Fibroblast of skin of abdomen (primary cell): ENCODE measurements around the gene IDUA. TPM values are rescaled to one million over a fixed set of nuclear protein-coding genes. Genes with fewer than 3 reads are reported as not detected.
"Not testable (repeated sequence)": the region's sequence is repeated elsewhere in the genome, so short reads cannot be mapped to it uniquely, and the experiment has no call there.

ENCODE experiments used
- DNase-seq: peaks from one replicate; pipeline ENCODE4 v3.0.0-alpha.2; 2013
- polyA plus RNA-seq, 2 experiments: library from polyadenylated mRNA; unstranded; fragments of 120-200 nt; gene quantifications; one replicate each; pipeline ENCODE4 v1.2.1, GENCODE V29; 2013; ENCODE audit not compliant: insufficient read length in 2 of 2

The IDUA gene
- 13.9 TPM for polyA plus RNA-seq (2013, experiment 1 of 2; ENCODE audit: insufficient read length)
- polyA plus RNA-seq (2013, experiment 2 of 2; ENCODE audit: insufficient read length), result 16.4 TPM

DNA sequence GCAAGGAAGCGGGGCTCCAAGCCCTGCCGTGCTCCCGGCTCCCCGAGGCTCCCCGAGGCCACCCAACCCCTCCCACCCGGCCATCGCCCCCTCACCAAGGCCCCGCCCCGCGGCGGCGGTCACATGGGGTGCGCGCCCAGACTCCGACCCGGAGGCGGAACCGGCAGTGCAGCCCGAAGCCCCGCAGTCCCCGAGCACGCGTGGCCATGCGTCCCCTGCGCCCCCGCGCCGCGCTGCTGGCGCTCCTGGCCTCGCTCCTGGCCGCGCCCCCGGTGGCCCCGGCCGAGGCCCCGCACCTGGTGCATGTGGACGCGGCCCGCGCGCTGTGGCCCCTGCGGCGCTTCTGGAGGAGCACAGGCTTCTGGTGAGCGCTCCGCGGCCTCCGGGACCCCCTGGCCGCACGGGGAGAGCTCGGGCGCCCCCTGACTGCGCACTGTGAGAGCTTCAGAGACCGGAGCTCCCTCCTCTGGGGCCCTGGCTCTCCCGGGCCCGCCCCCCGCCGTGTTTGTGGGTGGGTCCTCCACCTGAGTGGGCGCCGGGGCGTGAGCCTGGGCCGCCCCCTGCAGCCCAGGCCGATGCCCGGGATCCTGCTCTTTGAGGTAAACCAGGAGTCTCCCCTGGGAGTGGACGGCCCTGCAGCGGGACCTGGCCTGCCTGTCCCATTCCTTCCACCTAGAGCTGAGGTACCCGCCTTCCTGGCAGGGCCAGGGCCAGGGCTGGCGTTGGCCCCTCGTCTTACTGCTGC, at the start of gene IDUA:
Gene IDUA, plus strand, starts transcription at position 166 of the 745 bp plus-strand sequence. Its CDS starts 41 bp downstream, at position 207.
- DNase-seq, result peak; percentile 65

DNA sequence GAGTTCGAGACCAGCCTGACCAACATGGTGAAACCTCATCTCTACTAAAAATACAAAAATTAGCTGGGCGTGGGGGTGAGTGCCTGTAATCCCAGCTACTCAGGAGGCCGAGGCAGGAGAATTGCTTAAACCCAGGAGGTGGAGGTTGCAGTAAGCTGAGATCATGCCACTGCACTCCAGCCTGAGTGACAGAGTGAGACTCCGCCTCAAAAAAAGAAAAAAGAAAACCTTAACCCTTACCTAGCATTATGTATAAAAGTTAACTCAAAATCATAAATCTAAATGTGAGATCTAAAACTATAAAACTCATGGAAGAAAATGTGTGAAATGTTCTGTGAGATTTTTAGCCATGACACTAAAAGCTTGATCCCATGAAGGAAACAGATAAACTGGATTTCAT, 47.3 kb upstream of the IDUA start:
- not testable (repeated sequence) for DNase-seq

DNA sequence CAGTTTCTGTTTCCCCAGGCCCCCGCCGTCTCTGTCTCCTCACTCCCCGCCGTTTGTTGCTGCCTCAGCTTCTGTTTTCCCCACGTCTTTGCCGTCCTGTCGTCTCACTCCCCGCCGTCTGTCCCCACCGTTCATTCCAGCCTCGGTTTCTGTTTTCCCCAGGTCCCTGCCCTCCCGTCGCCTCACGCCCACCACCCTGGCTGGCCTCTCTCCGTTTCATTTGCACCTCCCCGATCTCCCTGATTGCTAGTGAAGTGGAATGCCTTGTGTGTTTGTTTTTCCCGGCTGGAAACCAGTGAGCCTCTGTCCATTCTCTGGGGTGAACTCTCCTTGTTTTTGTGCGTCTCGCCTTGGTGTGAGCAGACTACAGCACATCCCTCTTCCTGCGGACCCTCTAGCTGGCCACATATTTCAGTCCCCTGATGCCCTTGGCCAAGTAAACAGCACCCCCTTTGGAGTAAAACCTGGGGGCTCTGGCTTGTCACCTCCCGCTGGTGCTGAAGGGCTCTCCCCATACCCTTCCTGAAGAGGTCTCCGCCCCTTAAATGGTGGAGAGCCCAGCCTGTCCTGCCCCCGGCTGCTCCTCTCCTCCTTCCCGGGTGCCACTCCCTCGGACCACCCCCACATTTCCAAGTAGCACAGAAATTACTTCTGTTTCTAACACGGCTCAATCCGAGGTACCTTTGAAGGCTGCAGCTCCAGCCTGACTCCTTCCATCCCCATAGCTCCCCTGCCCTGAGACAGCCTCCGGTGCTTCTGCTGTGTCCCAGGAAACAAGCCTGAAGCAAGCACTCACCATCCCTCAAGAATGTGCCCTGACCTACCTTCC, 41.4 kb upstream of the IDUA start:
- no peak for DNase-seq

DNA sequence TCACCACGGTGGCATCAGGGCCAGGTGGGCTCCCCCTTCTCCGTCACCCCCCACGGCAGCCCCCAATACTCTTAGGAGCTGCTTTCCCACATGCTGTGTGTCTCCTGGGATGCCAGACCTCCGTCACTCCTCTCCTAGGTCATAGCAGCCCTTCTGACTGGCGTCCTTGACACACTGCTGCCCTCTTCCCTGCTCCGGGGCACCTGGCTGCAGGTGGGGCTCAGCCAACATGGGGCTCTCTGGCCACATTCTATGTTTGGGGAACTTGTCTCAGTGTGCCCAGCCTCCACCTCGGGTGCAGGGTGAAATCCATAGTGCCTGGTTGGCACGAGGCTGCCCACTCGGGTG, 40.8 kb upstream of the IDUA start:
- DNase-seq, result no peak

DNA sequence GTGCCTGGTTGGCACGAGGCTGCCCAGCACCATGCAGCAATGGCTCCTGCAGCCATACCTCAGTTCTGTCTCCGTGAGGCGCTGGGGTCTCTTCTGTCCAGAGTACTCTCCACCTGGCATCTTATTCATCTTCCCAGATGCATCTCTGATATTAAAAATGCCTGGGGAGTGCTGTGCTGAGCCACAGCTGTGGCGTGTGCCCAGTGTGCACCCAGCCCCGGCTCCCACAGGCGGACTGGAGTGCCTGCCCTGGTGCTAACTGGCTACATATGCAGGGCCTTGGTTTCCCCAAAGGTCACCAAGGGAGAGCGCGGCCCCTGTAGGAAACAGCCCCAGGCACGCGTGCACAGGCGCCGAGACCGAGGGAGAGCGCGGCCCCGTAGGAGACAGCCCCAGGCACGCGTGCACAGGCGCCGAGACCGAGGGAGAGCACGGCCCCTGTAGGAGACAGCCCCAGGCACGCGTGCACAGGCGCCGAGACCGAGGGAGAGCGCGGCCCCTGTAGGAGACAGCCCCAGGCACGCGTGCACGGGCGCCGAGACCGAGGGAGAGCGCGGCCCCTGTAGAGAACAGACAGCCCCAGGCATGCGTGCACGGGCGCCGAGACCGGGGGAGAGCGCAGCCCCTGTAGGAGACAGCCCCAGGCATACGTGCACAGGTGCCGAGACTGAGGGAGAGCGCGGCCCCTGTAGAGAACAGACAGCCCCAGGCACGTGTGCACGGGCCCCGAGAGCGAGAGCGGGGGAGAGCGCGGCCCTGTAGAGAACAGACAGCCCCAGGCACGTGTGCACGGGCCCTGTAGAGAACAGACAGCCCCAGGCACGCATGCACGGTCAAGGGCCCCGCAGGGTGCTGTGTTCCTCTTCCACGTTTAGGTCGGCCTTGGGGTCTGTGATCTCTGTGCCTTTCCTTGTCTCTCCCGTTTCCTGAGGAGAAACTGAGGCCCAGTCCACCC, 40.0 kb upstream of the IDUA start:
- DNase-seq, result no peak

DNA sequence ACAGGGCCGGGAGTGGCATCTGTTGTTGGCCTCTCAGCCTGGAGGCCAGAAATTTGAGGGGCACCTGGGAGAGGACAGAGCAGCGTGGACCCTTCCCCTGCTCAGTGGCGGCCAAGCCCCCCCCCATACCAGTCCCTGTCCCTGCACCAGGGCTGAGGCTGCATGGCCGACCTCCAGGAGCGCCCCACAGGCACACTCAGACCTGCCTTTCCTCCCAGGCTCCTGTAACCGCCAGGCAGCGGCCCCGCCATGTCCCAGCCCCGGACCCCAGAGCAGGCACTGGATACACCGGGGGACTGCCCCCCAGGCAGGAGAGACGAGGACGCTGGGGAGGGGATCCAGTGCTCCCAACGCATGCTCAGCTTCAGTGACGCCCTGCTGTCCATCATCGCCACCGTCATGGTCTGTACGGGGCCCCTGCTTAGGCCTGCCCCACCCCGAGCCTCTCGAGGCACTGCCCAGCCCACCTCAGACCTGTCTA, 39.3 kb upstream of the IDUA start:
- no peak for DNase-seq

DNA sequence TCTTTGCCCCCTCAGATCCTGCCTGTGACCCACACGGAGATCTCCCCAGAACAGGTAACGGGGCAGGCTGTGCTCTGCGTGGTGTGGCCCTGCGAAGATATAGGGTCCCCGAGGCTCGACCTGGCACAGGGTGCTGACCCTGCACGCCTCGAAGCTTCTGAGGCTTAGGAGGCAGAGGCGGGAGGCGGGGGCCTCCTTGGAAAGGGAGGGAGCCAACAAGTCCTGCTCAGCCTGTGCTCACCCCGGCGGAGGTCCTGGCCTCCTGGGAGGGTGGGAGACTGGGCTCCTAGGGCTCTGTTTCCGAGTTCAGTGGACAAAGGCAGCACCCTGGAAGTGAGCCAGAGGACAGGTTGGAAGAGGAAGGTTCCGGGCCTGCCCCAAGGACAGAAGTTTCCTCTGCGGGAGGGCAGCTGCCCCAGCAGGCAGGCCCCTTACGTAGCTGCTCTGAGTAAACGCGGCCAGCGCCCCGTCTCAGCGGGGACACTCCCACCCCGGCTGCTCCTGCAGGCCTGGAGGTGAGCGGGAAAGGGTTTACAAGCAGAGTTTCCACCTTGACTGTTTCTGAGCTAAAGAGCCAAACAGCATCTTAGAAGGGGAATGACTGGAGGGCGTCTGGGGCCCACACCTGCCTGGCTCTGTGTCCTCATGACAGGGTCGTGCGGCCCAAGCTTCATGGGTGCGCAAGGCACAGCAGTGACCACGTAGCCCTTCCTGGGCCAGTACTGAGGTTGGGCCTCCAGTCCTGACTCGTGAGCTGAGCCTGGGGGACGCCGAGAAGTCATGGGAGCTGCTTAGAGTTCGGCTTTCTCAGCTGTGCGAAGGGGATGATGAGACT, 38.5 kb upstream of the IDUA start:
- no peak for DNase-seq

DNA sequence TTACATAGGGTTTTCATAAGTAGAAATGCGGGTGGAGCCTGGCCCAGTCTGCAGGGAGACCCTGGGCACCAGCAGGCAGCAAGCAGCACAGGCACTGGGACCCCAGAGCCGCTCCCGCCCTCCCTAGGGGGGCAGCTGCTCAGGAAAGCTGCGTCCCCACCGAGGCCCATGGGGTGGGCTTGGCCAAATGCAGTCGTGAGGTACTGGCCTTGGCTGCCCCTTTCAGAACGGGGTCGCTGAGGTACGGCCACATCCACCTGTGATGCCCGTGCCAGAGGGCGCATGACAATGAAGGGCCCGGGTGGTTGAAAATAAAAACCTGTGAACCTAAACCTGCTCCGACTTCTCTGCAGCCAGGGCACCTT, 37.9 kb upstream of the IDUA start:
- no peak for DNase-seq

DNA sequence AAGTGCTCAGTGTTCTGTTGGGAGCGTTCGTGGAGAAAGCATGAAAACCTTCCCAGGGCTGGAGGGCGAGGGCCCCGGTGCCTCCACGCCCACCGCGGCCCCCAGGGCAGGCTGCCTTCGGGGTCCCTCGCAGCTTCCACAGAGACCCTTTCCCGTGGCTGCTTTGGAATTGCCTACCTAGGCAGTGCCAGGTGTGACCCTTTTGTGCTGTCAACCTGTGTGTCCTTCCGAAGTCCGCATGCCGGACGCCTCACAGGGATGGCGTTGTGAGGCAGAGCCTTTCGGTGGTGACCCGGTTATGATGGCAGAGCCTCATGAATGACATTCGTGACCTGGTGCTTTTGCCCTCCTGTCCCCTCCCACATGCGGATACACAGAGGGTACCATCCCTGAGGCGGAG, 37.2 kb upstream of the IDUA start:
- no peak for DNase-seq

DNA sequence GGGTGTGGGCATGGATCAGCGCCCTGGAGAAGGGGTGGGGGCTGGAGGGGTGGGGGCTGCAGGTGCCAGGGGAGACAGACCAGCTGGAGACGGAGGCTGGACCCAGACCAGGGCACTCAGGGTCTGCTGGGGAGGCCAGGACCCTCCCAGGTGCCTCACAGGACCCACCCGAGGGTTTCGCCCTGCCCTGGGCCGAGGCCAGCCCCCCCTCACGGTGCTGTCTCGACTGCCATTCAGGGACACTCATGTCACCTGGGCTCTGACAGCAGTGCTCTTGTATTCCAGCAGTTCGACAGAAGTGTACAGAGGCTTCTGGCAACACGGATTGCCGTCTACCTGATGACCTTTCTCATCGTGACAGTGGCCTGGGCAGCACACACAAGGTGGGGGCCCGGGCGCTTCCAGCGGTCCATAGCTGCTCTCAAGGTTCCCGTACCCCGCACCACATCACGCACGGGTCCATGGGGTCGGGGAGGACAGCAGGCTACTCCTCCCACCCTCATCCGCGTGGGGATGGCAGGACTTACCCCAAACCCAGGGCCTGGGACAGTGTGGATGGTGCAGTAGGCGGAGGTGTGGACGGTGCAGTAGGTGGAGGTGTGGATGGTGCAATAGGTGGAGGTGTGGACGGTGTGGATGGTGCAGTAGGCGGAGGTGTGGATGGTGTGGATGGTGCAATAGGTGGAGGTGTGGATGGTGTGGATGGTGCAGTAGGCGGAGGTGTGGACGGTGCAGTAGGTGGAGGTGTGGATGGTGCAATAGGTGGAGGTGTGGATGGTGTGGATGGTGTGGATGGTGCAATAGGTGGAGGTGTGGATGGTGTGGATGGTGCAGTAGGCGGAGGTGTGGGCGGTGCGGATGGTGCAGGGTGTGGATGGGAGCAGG, 36.5 kb upstream of the IDUA start:
- no peak for DNase-seq

DNA sequence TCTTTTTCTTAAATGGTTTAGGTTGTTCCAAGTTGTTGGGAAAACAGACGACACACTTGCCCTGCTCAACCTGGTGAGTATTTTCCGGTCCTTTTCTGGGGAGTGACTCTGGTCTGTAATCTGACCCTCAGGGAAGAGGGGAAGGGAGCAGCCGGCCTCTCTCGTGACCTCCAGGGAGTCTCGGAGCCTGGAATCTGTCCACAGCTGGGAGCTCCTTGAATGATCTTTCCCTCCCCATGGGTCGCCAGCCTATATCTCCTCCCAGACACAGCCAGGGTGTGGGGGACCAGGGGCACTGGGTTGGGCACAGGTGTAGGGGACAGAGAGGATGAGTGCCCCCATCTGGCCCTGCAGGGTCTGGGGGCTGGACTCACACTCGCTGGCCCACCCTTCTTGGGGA, 35.7 kb upstream of the IDUA start:
- DNase-seq, result no peak

DNA sequence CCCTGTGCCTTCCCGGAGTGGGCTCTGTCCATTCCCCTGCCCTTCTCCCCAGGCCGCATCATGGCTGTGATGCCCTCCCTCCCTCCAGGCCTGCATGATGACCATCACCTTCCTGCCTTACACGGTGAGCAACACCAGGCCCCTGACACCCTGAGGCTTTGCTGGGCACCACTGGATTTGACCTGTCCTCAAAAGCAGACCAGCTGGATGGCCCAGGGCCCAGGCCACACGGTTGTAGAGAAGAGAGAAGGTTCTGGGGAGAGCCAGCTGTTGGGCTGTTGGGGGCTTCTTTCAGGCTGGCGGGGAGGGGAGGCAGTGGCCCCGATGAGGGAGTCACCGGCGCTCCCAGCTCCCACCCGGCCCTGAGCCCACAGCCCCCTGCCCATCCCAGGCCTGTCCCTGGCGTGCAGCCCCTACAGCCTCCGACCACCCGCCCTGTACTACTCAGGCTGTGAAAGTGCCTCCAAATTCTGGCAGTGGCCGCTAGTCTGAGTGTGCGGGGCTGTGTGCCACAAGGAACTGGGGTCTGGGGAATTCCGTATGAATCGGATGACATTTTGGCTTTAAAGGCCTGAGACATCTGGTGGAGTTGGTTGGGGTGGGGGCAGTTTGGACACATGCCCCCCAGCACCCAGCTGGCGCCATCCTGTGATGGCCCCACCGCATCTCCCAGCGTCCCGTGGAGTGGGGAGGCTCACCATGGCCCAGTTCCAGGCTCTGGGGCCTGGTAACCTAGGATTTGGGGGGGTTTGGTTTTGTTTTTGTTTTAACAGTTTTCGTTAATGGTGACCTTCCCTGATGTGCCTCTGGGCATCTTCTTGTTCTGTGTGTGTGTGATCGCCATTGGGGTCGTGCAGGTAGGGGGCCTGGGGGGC, 35.0 kb upstream of the IDUA start:
- no peak for DNase-seq

DNA sequence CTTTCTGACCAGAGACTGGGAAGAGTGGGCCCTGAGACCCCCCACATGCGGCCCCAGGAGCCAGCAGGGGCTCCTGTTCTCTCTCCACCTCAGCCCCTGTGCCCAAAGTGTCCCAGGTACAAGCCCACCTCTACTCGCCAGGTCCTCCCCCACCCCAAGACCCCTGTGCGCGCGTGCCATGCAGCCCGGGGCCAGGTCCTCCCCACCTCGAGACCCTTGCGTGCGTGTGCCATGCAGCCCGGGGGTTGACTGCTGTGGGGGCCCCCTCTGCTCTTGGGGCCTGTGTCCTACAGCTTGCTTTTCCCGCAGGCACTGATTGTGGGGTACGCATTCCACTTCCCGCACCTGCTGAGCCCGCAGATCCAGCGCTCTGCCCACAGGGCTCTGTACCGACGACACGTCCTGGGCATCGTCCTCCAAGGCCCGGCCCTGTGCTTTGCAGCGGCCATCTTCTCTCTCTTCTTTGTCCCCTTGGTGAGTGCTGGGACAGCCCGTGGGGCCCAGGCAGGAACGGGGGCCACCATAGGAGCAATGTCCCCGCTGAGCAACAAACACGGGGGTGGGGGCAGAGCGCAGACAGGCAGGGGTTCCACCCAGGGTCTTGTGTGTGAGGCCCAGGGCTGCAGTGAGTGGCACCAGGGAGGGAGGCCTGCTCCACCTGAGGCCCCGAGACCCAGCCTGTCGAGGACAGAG, 33.8 kb upstream of the IDUA start:
- no peak for DNase-seq

DNA sequence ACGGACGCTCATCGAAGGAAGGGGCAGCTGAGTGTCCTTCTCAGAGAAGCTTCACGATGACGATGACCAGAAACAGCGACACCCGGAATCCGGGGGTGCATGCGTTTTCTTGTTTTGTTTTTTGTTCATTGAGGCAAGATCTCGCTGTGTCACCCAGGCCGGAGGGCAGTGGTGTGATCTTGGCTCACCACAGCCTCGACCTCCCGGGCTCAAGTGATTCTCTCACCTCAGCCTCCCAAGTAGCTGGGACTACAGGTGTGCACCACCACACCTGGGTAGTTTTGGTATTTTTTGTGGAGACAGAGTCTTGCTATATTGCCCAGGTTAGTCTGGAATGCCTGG, 33.3 kb upstream of the IDUA start:
- no peak for DNase-seq

DNA sequence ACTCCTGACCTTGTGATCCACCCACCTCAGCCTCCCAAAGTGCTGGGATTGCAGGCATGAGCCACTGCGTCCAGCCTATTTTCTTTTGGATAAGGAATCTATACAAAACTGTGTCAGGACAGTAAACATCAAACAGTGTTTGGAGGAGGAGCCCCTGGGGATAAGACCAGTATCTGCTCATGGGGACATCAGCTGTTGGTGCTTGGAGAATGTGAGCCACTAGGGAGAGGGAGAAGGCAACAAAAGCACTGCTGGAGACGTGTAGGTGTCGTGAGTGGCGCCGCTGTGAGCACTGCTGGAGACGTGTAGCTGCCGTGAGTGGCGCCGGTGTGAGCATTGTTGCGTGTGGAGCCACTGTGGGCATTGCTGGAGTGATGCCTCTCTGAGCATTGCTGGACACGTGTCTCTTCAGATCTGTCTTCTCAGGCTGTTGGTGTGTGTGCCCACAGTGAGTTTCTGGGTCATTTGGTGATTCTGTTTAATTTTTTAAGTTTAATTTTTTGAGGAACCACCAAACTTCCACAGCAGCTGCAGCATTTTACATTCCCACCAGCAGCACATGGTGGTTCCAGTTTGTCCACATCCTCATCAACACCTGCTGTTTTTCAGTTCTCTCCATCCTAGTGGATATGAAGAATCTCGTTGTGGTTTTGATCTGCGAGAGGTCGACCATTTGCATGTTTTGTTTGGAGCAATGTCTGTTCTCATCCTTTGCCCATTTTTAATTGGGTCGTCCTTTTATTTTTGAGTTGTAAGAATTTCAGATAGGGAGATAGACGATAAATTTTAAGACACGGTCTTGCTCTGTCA, 32.4 kb upstream of the IDUA start:
- no peak for DNase-seq

DNA sequence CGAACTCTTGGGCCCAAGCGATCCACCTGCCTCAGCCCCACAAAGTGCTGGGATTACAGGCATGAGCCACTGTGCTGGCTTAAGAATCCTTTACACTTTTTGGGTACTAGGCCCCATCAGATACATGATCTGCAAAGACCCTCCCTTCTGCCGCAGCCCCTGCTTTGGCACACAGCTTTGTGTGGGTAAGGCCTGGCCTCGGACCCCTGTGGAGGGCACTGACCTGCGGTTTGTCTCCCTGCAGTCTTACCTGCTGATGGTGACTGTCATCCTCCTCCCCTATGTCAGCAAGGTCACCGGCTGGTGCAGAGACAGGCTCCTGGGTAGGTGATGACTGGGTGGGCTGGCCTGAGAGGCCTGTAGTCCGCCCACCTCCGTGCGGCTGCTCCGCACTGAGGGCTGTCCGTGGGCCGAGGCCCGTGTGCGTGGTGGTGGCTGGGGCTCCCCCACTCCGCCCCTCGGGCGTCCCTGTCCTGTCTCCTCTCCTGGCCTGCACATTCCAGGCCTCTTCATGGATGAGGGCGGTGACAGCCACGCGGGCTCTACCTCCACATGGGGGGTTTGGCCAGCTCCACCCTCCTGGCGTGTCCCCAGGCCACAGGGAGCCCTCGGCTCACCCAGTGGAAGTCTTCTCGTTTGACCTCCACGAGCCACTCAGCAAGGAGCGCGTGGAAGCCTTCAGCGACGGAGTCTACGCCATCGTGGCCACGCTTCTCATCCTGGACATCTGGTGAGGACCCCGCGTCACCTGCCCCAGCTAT, 31.5 kb upstream of the IDUA start:
- DNase-seq, result no peak

DNA sequence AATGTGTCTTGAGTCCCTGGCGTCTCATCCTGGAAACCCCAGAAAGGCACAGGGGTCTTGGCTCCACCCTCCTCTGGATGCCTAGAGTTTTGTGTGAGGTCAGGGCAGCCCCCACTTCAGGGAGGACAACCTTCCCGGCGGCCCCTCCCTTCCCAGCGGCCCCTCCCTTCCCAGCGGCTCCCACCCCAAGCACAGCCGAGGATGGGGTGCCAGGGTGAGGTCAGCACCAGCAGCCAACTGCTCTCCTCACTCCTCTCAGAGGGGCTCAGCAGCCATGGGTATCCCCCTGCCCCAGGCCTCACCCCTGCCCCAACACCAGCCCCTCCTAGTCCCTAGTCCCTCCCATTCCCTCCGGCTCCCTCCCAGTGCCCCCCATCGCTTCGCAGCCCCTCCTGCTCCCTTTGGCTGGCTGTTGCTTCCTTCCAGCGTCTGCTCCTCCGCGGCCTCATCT, 30.9 kb upstream of the IDUA start:
- DNase-seq, result no peak
